Osteoblast (primary cell): ENCODE measurements around the gene PAIP1. TPM values are rescaled to one million over a fixed set of nuclear protein-coding genes. Genes with fewer than 3 reads are reported as not detected.

Experiments used
- DNase-seq: peaks from one replicate; pipeline ENCODE4 v3.0.0; 2011; ENCODE audit warnings: low spot score, mixed read lengths; ENCODE audit not compliant: insufficient read length; ENCODE audit errors: missing footprints
- H2AFZ ChIP-seq: 2 replicates; pipeline ENCODE4 v1.6.0; 2011; ENCODE audit warnings: mild to moderate bottlenecking, low read length
- H3K27ac ChIP-seq: 2 replicates; pipeline ENCODE4 v1.5.1; 2011; ENCODE audit warnings: mild to moderate bottlenecking, low read depth, low read length, moderate library complexity
- H3K27me3 ChIP-seq: 2 replicates; pipeline ENCODE4 v1.6.0; 2012; ENCODE audit warnings: mild to moderate bottlenecking, control low read depth, inconsistent platforms, low read length, moderate library complexity; ENCODE audit not compliant: insufficient read depth
- H3K36me3 ChIP-seq: 2 replicates; pipeline ENCODE4 v1.5.1; 2011; ENCODE audit warnings: mild to moderate bottlenecking, low read length, control low read depth, moderate library complexity; ENCODE audit not compliant: insufficient read depth
- H3K4me1 ChIP-seq: 2 replicates; pipeline ENCODE4 v1.5.1; 2011; ENCODE audit warnings: mild to moderate bottlenecking, low read length, control low read depth, moderate library complexity; ENCODE audit not compliant: insufficient read depth
- H3K4me2 ChIP-seq: 2 replicates; pipeline ENCODE4 v1.6.0; 2011; ENCODE audit warnings: mild to moderate bottlenecking, low read length; ENCODE audit not compliant: insufficient read depth
- H3K4me3 ChIP-seq: fragments of 200-600 bp; sonication (generic); 3 replicates; pipeline ENCODE4 v1.5.1; 2012; ENCODE audit warnings: mild to moderate bottlenecking, low read length, inconsistent platforms; ENCODE audit not compliant: insufficient read depth
- H3K79me2 ChIP-seq: 2 replicates; pipeline ENCODE4 v1.6.0; 2012; ENCODE audit warnings: mild to moderate bottlenecking, low read length, control low read depth, inconsistent platforms; ENCODE audit not compliant: insufficient read depth
- H3K9me3 ChIP-seq: 2 replicates; pipeline ENCODE4 v1.5.1; 2011; ENCODE audit warnings: low read depth, low read length, control low read depth
- H4K20me1 ChIP-seq: 2 replicates; pipeline ENCODE4 v1.6.0; 2012; ENCODE audit warnings: mild to moderate bottlenecking, low read length, control low read depth; ENCODE audit not compliant: insufficient read depth
- total RNA-seq: library from RNA; depleted of rRNA; stranded (reverse); fragments of >200 nt; gene quantifications from 2 replicates; pipeline ENCODE4 v1.2.3, GENCODE V29; 2012
- TF ChIP-seq, protein P1 (sequence below): IDR thresholded peaks from 2 replicates; pipeline ENCODE4 v1.5.1; 2011; ENCODE audit warnings: mild to moderate bottlenecking, low read depth, low read length, moderate library complexity; ENCODE audit errors: extremely low read depth

Gene PAIP1
- total RNA-seq, 1 donor, result 122 TPM

DNA sequence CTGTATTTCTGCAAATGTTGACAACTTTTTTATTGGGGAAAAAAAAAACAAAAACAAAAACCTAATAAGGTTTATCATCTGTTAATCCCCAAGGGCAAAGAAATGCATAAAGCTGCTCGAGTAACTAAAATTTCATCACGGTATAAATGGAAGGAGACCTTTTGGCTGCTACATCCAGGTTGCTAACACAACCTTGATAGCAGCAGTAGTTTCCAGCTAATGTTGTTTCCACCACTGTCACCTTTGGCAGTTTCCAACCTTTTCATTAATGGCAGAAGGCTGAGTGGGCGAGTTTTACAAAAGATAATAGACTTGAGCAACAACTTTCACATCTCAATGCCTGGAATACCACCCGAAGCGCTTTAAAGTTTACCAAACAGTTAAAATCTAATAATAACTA is 8.5 kb downstream of the PAIP1 start:
- Histone ChIP-seq H3K79me2 (peaks cover 85% of the 10 kb centered on the region), H3K4me1 (no peaks in the 10 kb centered on the region), H4K20me1 (peaks cover 14% of the 10 kb centered on the region), H3K27ac (no peak overlapping the region), H3K4me2 (no peak overlapping the region), H3K9me3 (no peaks in the 10 kb centered on the region), H3K36me3 (peaks cover 47% of the 10 kb centered on the region), H3K4me3 (no peak overlapping the region), H2AFZ (no peak overlapping the region), H3K27me3 (no peaks in the 10 kb centered on the region)
- TF ChIP-seq, protein P1, sequence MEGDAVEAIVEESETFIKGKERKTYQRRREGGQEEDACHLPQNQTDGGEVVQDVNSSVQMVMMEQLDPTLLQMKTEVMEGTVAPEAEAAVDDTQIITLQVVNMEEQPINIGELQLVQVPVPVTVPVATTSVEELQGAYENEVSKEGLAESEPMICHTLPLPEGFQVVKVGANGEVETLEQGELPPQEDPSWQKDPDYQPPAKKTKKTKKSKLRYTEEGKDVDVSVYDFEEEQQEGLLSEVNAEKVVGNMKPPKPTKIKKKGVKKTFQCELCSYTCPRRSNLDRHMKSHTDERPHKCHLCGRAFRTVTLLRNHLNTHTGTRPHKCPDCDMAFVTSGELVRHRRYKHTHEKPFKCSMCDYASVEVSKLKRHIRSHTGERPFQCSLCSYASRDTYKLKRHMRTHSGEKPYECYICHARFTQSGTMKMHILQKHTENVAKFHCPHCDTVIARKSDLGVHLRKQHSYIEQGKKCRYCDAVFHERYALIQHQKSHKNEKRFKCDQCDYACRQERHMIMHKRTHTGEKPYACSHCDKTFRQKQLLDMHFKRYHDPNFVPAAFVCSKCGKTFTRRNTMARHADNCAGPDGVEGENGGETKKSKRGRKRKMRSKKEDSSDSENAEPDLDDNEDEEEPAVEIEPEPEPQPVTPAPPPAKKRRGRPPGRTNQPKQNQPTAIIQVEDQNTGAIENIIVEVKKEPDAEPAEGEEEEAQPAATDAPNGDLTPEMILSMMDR, result no peak
- DNase-seq, result no peak

DNA sequence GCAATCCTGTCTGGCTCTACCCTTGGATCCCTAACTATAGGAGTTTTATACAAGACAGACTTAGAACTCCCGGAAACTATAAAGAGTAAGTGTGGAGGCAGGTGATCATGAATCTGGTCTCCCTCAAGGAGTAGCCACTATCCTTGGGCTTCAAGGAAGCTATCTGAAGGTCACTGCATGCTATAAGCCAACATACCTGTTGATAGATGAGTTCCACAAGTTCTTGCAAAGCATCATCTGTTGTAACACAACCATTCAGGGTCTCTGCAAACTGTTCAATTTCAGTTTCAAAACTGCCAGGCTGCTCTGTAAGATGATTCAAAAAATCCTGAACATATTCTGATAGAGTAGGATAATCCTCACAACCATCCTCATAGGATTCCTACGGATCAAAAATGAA is 9.3 kb downstream of the PAIP1 start:
- Histone ChIP-seq H3K4me1 (no peaks in the 10 kb centered on the region), H3K4me2 (no peak overlapping the region), H2AFZ (no peak overlapping the region), H4K20me1 (peaks cover 12% of the 10 kb centered on the region), H3K79me2 (peaks cover 79% of the 10 kb centered on the region), H3K27me3 (no peaks in the 10 kb centered on the region), H3K36me3 (peaks cover 55% of the 10 kb centered on the region), H3K4me3 (no peak overlapping the region), H3K9me3 (no peaks in the 10 kb centered on the region), H3K27ac (no peak overlapping the region)
- TF ChIP-seq, protein P1, result no peak
- DNase-seq, result no peak

DNA sequence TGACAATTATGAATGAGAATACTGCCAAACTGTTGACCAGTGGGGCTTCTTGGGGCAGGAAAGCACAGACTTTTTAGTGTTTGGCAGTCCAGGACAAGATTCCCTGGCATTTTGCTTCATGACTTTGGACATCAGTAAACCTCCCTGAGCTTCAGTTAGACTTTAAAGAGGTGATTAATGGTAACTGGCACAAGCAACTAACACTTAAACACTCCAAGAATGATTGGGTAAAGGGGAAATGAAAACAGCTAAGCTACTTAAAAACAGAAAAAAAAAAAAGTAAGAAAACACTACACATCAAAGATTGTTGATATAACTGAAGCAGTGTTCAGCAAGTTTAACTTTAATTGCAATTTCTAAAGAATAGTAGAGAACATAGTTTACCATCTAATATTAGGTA is 13.4 kb downstream of the PAIP1 start:
- H3K9me3 ChIP-seq, result no peaks in the 10 kb centered on the region
- H3K27ac ChIP-seq, result no peak overlapping the region
- DNase-seq, result no peak
- H4K20me1 ChIP-seq, result peaks cover 4% of the 10 kb centered on the region
- TF ChIP-seq, protein P1, result no peak
- peaks cover 53% of the 10 kb centered on the region for H3K79me2 ChIP-seq
- no peak overlapping the region for H2AFZ ChIP-seq
- no peaks in the 10 kb centered on the region for H3K27me3 ChIP-seq
- H3K4me1 ChIP-seq, result no peaks in the 10 kb centered on the region
- no peak overlapping the region for H3K4me2 ChIP-seq
- peaks cover 72% of the 10 kb centered on the region for H3K36me3 ChIP-seq
- H3K4me3 ChIP-seq, result no peak overlapping the region

DNA sequence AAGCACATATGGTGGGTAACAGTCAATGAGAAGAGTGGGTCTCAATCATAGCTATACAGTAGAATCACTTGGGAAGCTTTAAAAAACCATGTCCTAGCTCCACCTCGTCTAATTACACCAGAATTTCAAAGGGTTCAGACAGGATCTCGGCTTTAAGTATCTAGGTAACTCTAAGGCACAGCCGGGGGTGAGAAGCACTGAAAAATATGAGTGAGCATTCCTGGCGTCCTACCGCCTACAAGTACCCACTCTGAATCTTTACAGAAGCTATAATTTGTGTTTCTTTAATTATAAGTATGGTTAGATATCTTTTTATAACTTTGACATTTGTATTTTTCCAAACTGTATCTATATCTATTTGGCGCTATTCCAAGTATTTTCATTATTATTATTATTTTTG is 16.1 kb downstream of the PAIP1 start:
- DNase-seq, result no peak
- Histone ChIP-seq H3K36me3 (peaks cover 78% of the 10 kb centered on the region), H3K27me3 (no peaks in the 10 kb centered on the region), H3K4me3 (no peak overlapping the region), H2AFZ (no peak overlapping the region), H3K4me1 (no peaks in the 10 kb centered on the region), H3K4me2 (no peak overlapping the region), H3K9me3 (no peaks in the 10 kb centered on the region), H3K79me2 (peaks cover 32% of the 10 kb centered on the region), H4K20me1 (peaks cover 6% of the 10 kb centered on the region), H3K27ac (no peak overlapping the region)
- TF ChIP-seq, protein P1, result no peak
